Measurements from ENCODE around the gene RBP4. TPM values are rescaled to one million over a fixed set of nuclear protein-coding genes. Genes with fewer than 3 reads are reported as not detected.

Gene RBP4
- total and polyA plus RNA-seq, 10 of the 15 experiments (the other 5 are each of a cell fraction or from before 2014, with no cell fraction given), result 1.2 TPM; not detected in 9

DNA sequence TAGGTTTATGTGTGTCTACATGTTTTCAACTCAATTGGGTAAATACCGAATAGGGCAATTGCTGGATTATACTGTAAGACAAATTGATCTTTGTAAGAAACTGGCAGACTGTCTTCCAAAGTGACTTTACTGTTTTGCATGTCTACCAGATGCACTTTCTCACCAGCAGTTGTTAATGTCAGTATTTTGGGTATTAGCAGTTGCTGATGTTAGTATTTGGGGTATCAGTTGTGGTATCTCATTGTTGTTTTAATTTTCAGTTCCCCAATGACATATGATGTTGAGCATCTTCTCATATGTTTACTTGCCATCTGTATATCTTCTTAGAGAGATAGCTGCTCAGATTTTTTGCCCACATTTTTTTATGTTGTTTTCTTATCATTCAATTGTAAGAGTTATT is 21.9 kb upstream of the RBP4 start:
- BruUV-seq (replicated peaks), result no TSS peak
- Histone ChIP-seq H3K4me1 (ENCODE audit: control insufficient read depth, insufficient read depth, low read length) (no peaks in the 10 kb centered on the region), H3K9me3 (replicated peaks; ENCODE audit: control insufficient read depth, insufficient read depth, low read length) (no peaks in the 10 kb centered on the region), H3K27me3 (replicated peaks in 1 of 2; ENCODE audit: control insufficient read depth in 2 of 2, insufficient read depth in 2 of 2, low read length in 1 of 2) (no peaks in the 10 kb centered on the region; a peak in 1 of 4 replicates), H3K9ac (ENCODE audit: control insufficient read depth, insufficient read depth, low read length) (no peak overlapping the region), H3K4me2 (ENCODE audit: control insufficient read depth, insufficient read depth) (no peak overlapping the region), H4K20me1 (ENCODE audit: control insufficient read depth, insufficient read depth) (no peaks in the 10 kb centered on the region), H3K36me3 (ENCODE audit: control insufficient read depth in 2 of 2, insufficient read depth in 2 of 2, low read length in 1 of 2) (no peaks in the 10 kb centered on the region), H3K27ac (ENCODE audit: control insufficient read depth, insufficient read depth) (no peak overlapping the region), H2AFZ (ENCODE audit: control insufficient read depth, low read depth, low read length) (no peak overlapping the region), H3K4me3 (no peak overlapping the region), H3K79me2 (ENCODE audit: control insufficient read depth, insufficient read depth, low read length) (no peaks in the 10 kb centered on the region)
- peak; percentile 21; the same call in 1 of the 2 replicates for TF ChIP-seq RUNX3 (IDR thresholded peaks at IDR 0.05; ENCODE audit: low read length)
- TF ChIP-seq ATF7 (IDR thresholded peaks at IDR 0.05; ENCODE audit: low read depth), result no peak
- SMC1A ChIA-PET (ENCODE audit: uncharacterized antibody, unreplicated experiment), result interaction anchor here (0.6 kb wide), 1 partner anchor 1879 kb away, joined by 3 read pairs; no protein-coding TSS in a partner anchor
- ATAC-seq (peak; percentile 62), DNase-seq (ENCODE audit: low read depth, low spot score) (peak; percentile 3), FAIRE-seq (peak; percentile 79)
- WGBS (ENCODE audit: insufficient coverage, insufficient replicate concordance, low lambda C conversion rate, missing lambda C conversion rate), result 54% methylated on average over 1 of the region's 1 CpG
- CTCF ChIA-PET, result interaction anchor here (0.6 kb wide), 1 partner anchor 77 kb away, joined by 3 read pairs; no protein-coding TSS in a partner anchor
- POLR2A ChIA-PET, result no interaction called here
- RAD21 ChIA-PET (ENCODE audit: unreplicated experiment), result interaction anchor here (1.1 kb wide), 1 partner anchor 141 kb away, joined by 4 read pairs; no protein-coding TSS in a partner anchor
- intact Hi-C loops (cut with micrococcal nuclease; ENCODE audit: unreplicated experiment) (no loop called here), in situ Hi-C loops (cut with MboI) (no loop called here)

DNA sequence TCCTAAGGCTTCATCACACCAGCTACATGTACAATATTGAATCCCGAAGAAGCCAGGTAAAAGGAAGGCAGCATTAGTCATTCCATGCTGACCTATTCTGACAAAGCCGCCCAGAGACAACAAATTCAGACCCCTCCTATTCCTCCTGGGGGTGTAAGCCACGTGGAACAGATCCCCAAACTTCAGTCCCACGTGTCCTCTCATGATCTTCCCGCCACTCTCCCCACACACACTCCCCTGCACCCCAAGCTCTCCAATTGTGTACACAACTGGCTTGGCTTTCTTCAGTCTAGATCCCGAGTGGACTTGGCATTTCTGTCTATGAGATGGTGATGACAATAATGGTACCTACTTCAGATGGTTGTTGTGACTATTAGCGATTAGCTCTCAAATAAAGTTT is 19.9 kb upstream of the RBP4 start:
- no peak for FAIRE-seq
- 23% methylated on average over 7 of the region's 7 CpGs for WGBS (ENCODE audit: insufficient coverage, insufficient replicate concordance, low lambda C conversion rate, missing lambda C conversion rate)
- TF ChIP-seq MTA3 (IDR thresholded peaks at IDR 0.05; ENCODE audit: borderline replicate concordance, low read length) (no peak), SIN3A (IDR thresholded peaks at IDR 0.05; ENCODE audit: low read depth, low read length) (no peak), RAD51 (IDR thresholded peaks at IDR 0.05) (no peak), FOS (IDR thresholded peaks at IDR 0.05; ENCODE audit: borderline replicate concordance, extremely low read depth, insufficient read length) (no peak), WRNIP1 (IDR thresholded peaks at IDR 0.05; ENCODE audit: borderline replicate concordance, low read depth, low read length) (no peak), NR2C2 (IDR thresholded peaks at IDR 0.05; ENCODE audit: borderline replicate concordance, control insufficient read depth, insufficient read length, low read depth) (no peak), STAT3 (IDR thresholded peaks at IDR 0.05; ENCODE audit: low read depth, low read length) (no peak), YY1 (IDR thresholded peaks at IDR 0.05; ENCODE audit: low read depth, low read length) (no peak), MYB (IDR thresholded peaks at IDR 0.05; ENCODE audit: borderline replicate concordance, low read depth, low read length) (no peak), DPF2 (IDR thresholded peaks at IDR 0.05) (no peak), RBBP5 (conservative IDR thresholded peaks at IDR 0.05) (no peak), NFIC (IDR thresholded peaks at IDR 0.05; ENCODE audit: low read depth, low read length) (no peak), HDAC6 (IDR thresholded peaks at IDR 0.05; ENCODE audit: unreplicated experiment) (no peak)
- TF ChIP-seq, protein P1, sequence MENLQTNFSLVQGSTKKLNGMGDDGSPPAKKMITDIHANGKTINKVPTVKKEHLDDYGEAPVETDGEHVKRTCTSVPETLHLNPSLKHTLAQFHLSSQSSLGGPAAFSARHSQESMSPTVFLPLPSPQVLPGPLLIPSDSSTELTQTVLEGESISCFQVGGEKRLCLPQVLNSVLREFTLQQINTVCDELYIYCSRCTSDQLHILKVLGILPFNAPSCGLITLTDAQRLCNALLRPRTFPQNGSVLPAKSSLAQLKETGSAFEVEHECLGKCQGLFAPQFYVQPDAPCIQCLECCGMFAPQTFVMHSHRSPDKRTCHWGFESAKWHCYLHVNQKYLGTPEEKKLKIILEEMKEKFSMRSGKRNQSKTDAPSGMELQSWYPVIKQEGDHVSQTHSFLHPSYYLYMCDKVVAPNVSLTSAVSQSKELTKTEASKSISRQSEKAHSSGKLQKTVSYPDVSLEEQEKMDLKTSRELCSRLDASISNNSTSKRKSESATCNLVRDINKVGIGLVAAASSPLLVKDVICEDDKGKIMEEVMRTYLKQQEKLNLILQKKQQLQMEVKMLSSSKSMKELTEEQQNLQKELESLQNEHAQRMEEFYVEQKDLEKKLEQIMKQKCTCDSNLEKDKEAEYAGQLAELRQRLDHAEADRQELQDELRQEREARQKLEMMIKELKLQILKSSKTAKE (IDR thresholded peaks at IDR 0.05; ENCODE audit: low read depth, poor library complexity, severe bottlenecking), result no peak
- TF ChIP-seq, protein P2, sequence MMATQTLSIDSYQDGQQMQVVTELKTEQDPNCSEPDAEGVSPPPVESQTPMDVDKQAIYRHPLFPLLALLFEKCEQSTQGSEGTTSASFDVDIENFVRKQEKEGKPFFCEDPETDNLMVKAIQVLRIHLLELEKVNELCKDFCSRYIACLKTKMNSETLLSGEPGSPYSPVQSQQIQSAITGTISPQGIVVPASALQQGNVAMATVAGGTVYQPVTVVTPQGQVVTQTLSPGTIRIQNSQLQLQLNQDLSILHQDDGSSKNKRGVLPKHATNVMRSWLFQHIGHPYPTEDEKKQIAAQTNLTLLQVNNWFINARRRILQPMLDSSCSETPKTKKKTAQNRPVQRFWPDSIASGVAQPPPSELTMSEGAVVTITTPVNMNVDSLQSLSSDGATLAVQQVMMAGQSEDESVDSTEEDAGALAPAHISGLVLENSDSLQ (IDR thresholded peaks at IDR 0.05), result no peak

More for the DNA sequence above, 19.9 kb upstream of the RBP4 start:
- ATAC-seq (no peak), DNase-seq (ENCODE audit: low read depth, low spot score) (no peak)
- no peak overlapping the region for H2AFZ ChIP-seq (ENCODE audit: control insufficient read depth, low read depth, low read length)
- H3K36me3 ChIP-seq (ENCODE audit: control insufficient read depth in 2 of 2, insufficient read depth in 2 of 2, low read length in 1 of 2), result no peaks in the 10 kb centered on the region
- no peak overlapping the region for H3K9ac ChIP-seq (ENCODE audit: control insufficient read depth, insufficient read depth, low read length)
- H4K20me1 ChIP-seq (ENCODE audit: control insufficient read depth, insufficient read depth), result no peaks in the 10 kb centered on the region
- ChIA-PET RAD21 (ENCODE audit: unreplicated experiment) (no interaction called here), CTCF (no interaction called here), POLR2A (no interaction called here), SMC1A (ENCODE audit: uncharacterized antibody, unreplicated experiment) (no interaction called here)
- no TSS peak for BruUV-seq (replicated peaks)
- H3K27me3 ChIP-seq (replicated peaks in 1 of 2; ENCODE audit: control insufficient read depth in 2 of 2, insufficient read depth in 2 of 2, low read length in 1 of 2), result no peaks in the 10 kb centered on the region; a peak in 1 of 4 replicates
- no peak overlapping the region for H3K4me2 ChIP-seq (ENCODE audit: control insufficient read depth, insufficient read depth)
- in situ Hi-C loops (cut with MboI) (no loop called here), intact Hi-C loops (cut with micrococcal nuclease; ENCODE audit: unreplicated experiment) (no loop called here)
- peaks cover 2% of the 10 kb centered on the region; the same call in 1 of the 2 replicates for H3K4me1 ChIP-seq (ENCODE audit: control insufficient read depth, insufficient read depth, low read length)
- H3K4me3 ChIP-seq, result no peak overlapping the region
- H3K27ac ChIP-seq (ENCODE audit: control insufficient read depth, insufficient read depth), result no peak overlapping the region
- H3K79me2 ChIP-seq (ENCODE audit: control insufficient read depth, insufficient read depth, low read length), result no peaks in the 10 kb centered on the region
- no peaks in the 10 kb centered on the region for H3K9me3 ChIP-seq (replicated peaks; ENCODE audit: control insufficient read depth, insufficient read depth, low read length)
